Fibroblast of the aortic adventitia (primary cell): ENCODE results near the gene POLA1. TPM values are rescaled to one million over a fixed set of nuclear protein-coding genes. Genes with fewer than 3 reads are reported as not detected.

Source experiments
- DNase-seq: peaks from one replicate; pipeline ENCODE4 v3.0.0-alpha.2; 2010; ENCODE audit warnings: low read depth
- H3K4me3 ChIP-seq: 2 replicates; pipeline ENCODE4 v1.5.1; 2011; ENCODE audit warnings: low read depth, mild to moderate bottlenecking, control low read depth, low read length, moderate library complexity
- CTCF ChIP-seq: IDR thresholded peaks from 2 replicates; pipeline ENCODE4 v1.5.1; 2011; ENCODE audit warnings: mild to moderate bottlenecking, low read length, control low read depth, inconsistent platforms; ENCODE audit not compliant: insufficient read depth
- total RNA-seq: library from RNA; depleted of rRNA; stranded (reverse); fragments of >200 nt; gene quantifications from 2 replicates; pipeline ENCODE4 v1.2.3, GENCODE V29; 2012; ENCODE audit warnings: low replicate concordance

The POLA1 gene
- total RNA-seq, 1 donor, result 24.9 TPM

GRCh38 chrX:24662352-24662751, 31.4 kb upstream of the POLA1 start:
- H3K4me3 ChIP-seq, result no peak overlapping the region
- no peak for TF ChIP-seq CTCF
- DNase-seq, result no peak

GRCh38 chrX:24668111-24668510, 25.6 kb upstream of the POLA1 start:
- no peak for TF ChIP-seq CTCF
- peak; percentile 10 for DNase-seq
- no peak overlapping the region for H3K4me3 ChIP-seq

GRCh38 chrX:24672701-24673190, 21.0 kb upstream of the POLA1 start:
- no peak overlapping the region for H3K4me3 ChIP-seq
- no peak for TF ChIP-seq CTCF
- no peak for DNase-seq

- no peak overlapping the region for H3K4me3 ChIP-seq
- DNase-seq, result no peak
- no peak for TF ChIP-seq CTCF
Observed at GRCh38 chrX:24673424-24673823, 20.3 kb upstream of the POLA1 start.

- peak; percentile 8 for DNase-seq
- peak; percentile 69 for TF ChIP-seq CTCF
- H3K4me3 ChIP-seq, result no peak overlapping the region
Observed at GRCh38 chrX:24676403-24677024, 17.2 kb upstream of the POLA1 start.

GRCh38 chrX:24682739-24683432, 10.8 kb upstream of the POLA1 start:
- no peak overlapping the region for H3K4me3 ChIP-seq
- no peak for DNase-seq
- no peak for TF ChIP-seq CTCF

GRCh38 chrX:24684048-24684447, 9.7 kb upstream of the POLA1 start:
- no peak overlapping the region for H3K4me3 ChIP-seq
- no peak for TF ChIP-seq CTCF
- DNase-seq, result no peak
